OCI-LY7 (cell line): ENCODE results near the gene ANXA3. TPM values are rescaled to one million over a fixed set of nuclear protein-coding genes. Genes with fewer than 3 reads are reported as not detected.

ENCODE experiments used
- BruUV-seq: library from RNA; stranded (reverse); fragments of 400-500 nt; replicated peaks from 2 replicates; lab custom pipeline; 2021; lab: Mats Ljungman, UMichigan
- CTCF ChIA-PET: fragments of 300-600 bp; sonication (Branson Sonifier 250); formaldehyde crosslinking; loops from one replicate; lab custom pipeline; 2022; ENCODE audit warnings: antibody characterized with exemption; ENCODE audit not compliant: unreplicated experiment; lab: Charles Lee
- POLR2A ChIA-PET: fragments of 300-600 bp; sonication (Branson Sonifier 250); formaldehyde crosslinking; loops from one replicate; lab custom pipeline; 2022; ENCODE audit warnings: antibody characterized with exemption; lab: Charles Lee
- DNase-seq: peaks from one replicate; pipeline ENCODE4 v3.0.0-alpha.2; 2015; ENCODE audit warnings: low spot score
- H2AFZ ChIP-seq: fragments of 200-600 bp; sonication (generic), shearing (Covaris generic); 2 replicates; pipeline ENCODE4 v1.6.1; 2014; ENCODE audit warnings: mild to moderate bottlenecking, antibody characterized with exemption, low read length, moderate library complexity
- H3K27ac ChIP-seq: fragments of 200-600 bp; sonication (generic); 2 replicates; pipeline ENCODE4 v1.5.1; 2014; ENCODE audit warnings: mixed run types, low read depth, mild to moderate bottlenecking, moderate library complexity, low read length, inconsistent platforms; ENCODE audit not compliant: poor library complexity, severe bottlenecking
- H3K36me3 ChIP-seq: fragments of 200-600 bp; sonication (generic); 2 replicates; pipeline ENCODE4 v1.6.1; 2014; ENCODE audit warnings: mild to moderate bottlenecking, antibody characterized with exemption, low read length, moderate library complexity, mixed read lengths; ENCODE audit not compliant: insufficient read depth
- H3K4me1 ChIP-seq: fragments of 200-600 bp; sonication (generic); 2 replicates; pipeline ENCODE4 v1.5.1; 2014; ENCODE audit warnings: mild to moderate bottlenecking, low read length; ENCODE audit not compliant: insufficient read depth, poor library complexity, severe bottlenecking
- H3K4me2 ChIP-seq: fragments of 200-600 bp; sonication (generic); 2 replicates; pipeline ENCODE4 v1.6.1; 2014; ENCODE audit warnings: mild to moderate bottlenecking, low read length
- H3K4me3 ChIP-seq: fragments of 200-600 bp; sonication (generic); 2 replicates; pipeline ENCODE4 v1.5.1; 2014; ENCODE audit warnings: mild to moderate bottlenecking, low read depth, low read length; ENCODE audit not compliant: poor library complexity, severe bottlenecking
- H3K79me2 ChIP-seq: fragments of 200-600 bp; sonication (generic); 2 replicates; pipeline ENCODE4 v1.6.1; 2016; ENCODE audit warnings: low read depth, mild to moderate bottlenecking, low read length, moderate library complexity, mixed read lengths; ENCODE audit not compliant: insufficient read depth
- H3K9me2 ChIP-seq: fragments of 200-600 bp; sonication (generic); 2 replicates; pipeline ENCODE4 v1.6.1; 2016; ENCODE audit warnings: mild to moderate bottlenecking, low read length, mixed read lengths; ENCODE audit not compliant: insufficient read depth
- H3K9me3 ChIP-seq: fragments of 200-600 bp; sonication (generic); 2 replicates; pipeline ENCODE4 v1.6.1; 2014; ENCODE audit warnings: mild to moderate bottlenecking, mixed run types, low read length, mixed read lengths
- H4K20me1 ChIP-seq: fragments of 200-600 bp; sonication (generic); 2 replicates; pipeline ENCODE4 v1.6.1; 2014; ENCODE audit warnings: mild to moderate bottlenecking, antibody characterized with exemption, low read length, moderate library complexity, mixed read lengths; ENCODE audit not compliant: insufficient read depth
- EZH2phosphoT487 ChIP-seq: fragments of 200-600 bp; sonication (generic); IDR thresholded peaks from 2 replicates; pipeline ENCODE4 v1.6.1; 2018; ENCODE audit warnings: low read depth, borderline replicate concordance, mild to moderate bottlenecking, mixed run types, antibody characterized with exemption, low read length, moderate library complexity, mixed read lengths
- intact Hi-C: fragments of 100-400 bp; cut with micrococcal nuclease; formaldehyde crosslinking; loops from one replicate; pipeline ENCODE4 v1.10.0; 2022; ENCODE audit not compliant: unreplicated experiment
- total RNA-seq, 2 experiments: library from RNA; depleted of rRNA in 1 of 2; stranded (reverse); fragments of >200 nt in 1 of 2; shearing (Covaris generic) in 1 of 2; gene quantifications; 2 replicates each; pipeline ENCODE4 v1.2.3, GENCODE V29; 2014 to 2022
- TF ChIP-seq, protein P1 (sequence below): fragments of 200-600 bp; sonication (generic); conservative IDR thresholded peaks from 2 replicates; pipeline ENCODE4 v1.5.1; 2014; ENCODE audit warnings: mild to moderate bottlenecking, antibody characterized with exemption, low read length, moderate library complexity, mixed read lengths

ANXA3 gene
- total RNA-seq, 2 experiments from 2014 or later, result not detected

DNA sequence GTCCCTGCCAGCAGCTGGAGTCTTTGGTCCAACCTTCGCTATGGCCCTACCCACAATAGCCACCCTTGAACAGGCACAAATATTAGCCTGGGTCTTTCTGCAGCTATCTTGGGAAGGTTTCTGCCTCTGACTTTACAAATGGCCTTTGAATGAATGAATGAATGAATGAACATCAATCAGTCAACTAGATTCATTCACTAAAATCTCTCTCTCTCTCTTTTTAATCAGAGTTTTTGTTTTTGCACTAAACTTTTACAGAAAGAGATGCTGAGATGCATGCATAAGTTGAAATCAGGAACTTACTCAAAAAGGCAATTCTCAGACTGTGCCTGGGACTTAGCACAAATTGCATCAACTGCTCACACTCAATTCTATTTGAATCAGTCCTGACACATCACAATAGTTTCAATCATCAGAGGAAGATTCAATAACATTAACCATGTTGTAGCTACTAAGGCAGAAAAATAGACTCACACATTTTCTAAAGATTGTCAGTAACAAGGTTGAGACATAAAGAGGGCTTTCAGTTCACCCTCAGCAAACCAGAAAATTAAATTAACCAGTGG lies 55.0 kb downstream of the ANXA3 start:
- Histone ChIP-seq H4K20me1 (no peaks in the 10 kb centered on the region), H3K4me2 (no peak overlapping the region), H3K4me1 (peaks cover 19% of the 10 kb centered on the region), H3K4me3 (no peak overlapping the region), H3K9me3 (no peaks in the 10 kb centered on the region), H3K9me2 (no peaks in the 10 kb centered on the region), H3K79me2 (no peaks in the 10 kb centered on the region), H3K27ac (no peak overlapping the region), H2AFZ (no peak overlapping the region), H3K36me3 (no peaks in the 10 kb centered on the region)
- POLR2A ChIA-PET, result interaction anchor here (1.2 to 1.8 kb wide), 3 partner anchors 10 to 24 kb away, joined by 3 to 4 read pairs (median 3); no protein-coding TSS in a partner anchor
- TF ChIP-seq, protein P1, sequence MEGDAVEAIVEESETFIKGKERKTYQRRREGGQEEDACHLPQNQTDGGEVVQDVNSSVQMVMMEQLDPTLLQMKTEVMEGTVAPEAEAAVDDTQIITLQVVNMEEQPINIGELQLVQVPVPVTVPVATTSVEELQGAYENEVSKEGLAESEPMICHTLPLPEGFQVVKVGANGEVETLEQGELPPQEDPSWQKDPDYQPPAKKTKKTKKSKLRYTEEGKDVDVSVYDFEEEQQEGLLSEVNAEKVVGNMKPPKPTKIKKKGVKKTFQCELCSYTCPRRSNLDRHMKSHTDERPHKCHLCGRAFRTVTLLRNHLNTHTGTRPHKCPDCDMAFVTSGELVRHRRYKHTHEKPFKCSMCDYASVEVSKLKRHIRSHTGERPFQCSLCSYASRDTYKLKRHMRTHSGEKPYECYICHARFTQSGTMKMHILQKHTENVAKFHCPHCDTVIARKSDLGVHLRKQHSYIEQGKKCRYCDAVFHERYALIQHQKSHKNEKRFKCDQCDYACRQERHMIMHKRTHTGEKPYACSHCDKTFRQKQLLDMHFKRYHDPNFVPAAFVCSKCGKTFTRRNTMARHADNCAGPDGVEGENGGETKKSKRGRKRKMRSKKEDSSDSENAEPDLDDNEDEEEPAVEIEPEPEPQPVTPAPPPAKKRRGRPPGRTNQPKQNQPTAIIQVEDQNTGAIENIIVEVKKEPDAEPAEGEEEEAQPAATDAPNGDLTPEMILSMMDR, result no peak
- TF ChIP-seq EZH2phosphoT487, result no peak
- intact Hi-C loops, result no loop called here
- CTCF ChIA-PET, result no interaction called here
- no TSS peak for BruUV-seq
- DNase-seq, result no peak

DNA sequence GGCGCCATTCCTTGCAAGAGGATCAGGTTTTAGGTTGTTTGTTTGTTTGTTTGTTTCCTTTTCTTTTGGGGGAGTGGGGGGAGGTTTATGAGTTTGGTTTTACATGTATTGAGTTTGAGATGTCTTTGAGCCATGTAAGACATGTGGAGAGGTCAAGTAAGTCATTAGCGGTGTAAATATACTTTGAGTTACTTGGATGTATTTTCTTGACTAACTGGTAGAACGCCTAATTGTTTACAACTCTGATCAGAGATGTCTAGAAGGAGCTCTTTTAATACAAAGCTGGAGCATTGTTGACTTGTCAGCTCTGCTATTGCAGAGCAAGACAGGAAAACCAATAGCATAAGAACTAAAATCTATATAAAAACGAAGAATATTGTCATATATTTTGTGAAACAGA lies 57.1 kb downstream of the ANXA3 start:
- no peak for TF ChIP-seq EZH2phosphoT487
- TF ChIP-seq, protein P1, result no peak
- BruUV-seq, result no TSS peak
- ChIA-PET CTCF (no interaction called here), POLR2A (interaction anchor here (1.0 to 2.6 kb wide), 5 partner anchors 11 to 244 kb away, joined by 3 to 13 read pairs (median 5); no protein-coding TSS in a partner anchor)
- Histone ChIP-seq H3K9me3 (no peaks in the 10 kb centered on the region), H4K20me1 (no peaks in the 10 kb centered on the region), H2AFZ (no peak overlapping the region), H3K27ac (no peak overlapping the region), H3K4me2 (no peak overlapping the region), H3K9me2 (no peaks in the 10 kb centered on the region), H3K4me3 (no peak overlapping the region), H3K36me3 (no peaks in the 10 kb centered on the region), H3K79me2 (no peaks in the 10 kb centered on the region), H3K4me1 (peaks cover 40% of the 10 kb centered on the region)
- intact Hi-C loops, result no loop called here
- DNase-seq, result no peak

DNA sequence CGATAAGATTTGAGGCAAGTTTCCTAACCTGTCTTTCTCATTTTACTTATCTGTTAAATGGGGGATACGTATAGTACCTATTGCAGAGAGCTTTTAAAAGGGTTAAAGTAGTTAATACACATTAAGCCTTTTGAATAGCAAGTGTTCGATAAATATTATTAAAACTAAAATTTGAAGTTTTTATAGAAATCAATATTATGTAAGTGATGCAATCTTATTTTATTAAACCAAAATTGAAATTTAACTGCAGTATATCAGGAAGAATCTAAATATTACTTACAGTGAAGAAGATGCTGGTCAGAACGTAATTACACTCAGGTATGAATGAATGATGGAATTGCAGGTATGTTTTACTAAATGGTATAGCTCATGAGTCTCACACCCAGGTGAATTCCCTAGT lies 58.0 kb downstream of the ANXA3 start:
- Histone ChIP-seq H3K36me3 (no peaks in the 10 kb centered on the region), H3K4me2 (no peak overlapping the region), H3K27ac (no peak overlapping the region), H4K20me1 (no peaks in the 10 kb centered on the region), H3K4me3 (no peak overlapping the region), H3K79me2 (no peaks in the 10 kb centered on the region), H3K4me1 (peaks cover 46% of the 10 kb centered on the region), H3K9me2 (no peaks in the 10 kb centered on the region), H3K9me3 (no peaks in the 10 kb centered on the region), H2AFZ (no peak overlapping the region)
- DNase-seq, result no peak
- intact Hi-C loops, result no loop called here
- POLR2A ChIA-PET, result interaction anchor here (0.6 to 2.6 kb wide), 11 partner anchors 11 to 787 kb away, joined by 3 to 13 read pairs (median 4); no protein-coding TSS in a partner anchor
- BruUV-seq, result no TSS peak
- CTCF ChIA-PET, result no interaction called here
- TF ChIP-seq, protein P1, result no peak
- no peak for TF ChIP-seq EZH2phosphoT487
